Muscle of leg (tissue), 11 donors: Measurements from ENCODE around the gene GCLC. TPM values are rescaled to one million over a fixed set of nuclear protein-coding genes. Genes with fewer than 3 reads are reported as not detected.
A peak's percentile ranks its signal among the peaks of the same experiment; 100 is the strongest.

Experiments used
- DNase-seq: peaks from one replicate; pipeline ENCODE4 v3.0.0; 2013
- H3K27ac ChIP-seq: one replicate; pipeline ENCODE4 v1.5.1; 2013; ENCODE audit warnings: mild to moderate bottlenecking, low read length, control low read depth
- H3K27me3 ChIP-seq: one replicate; pipeline ENCODE4 v1.6.1; 2013; ENCODE audit warnings: low read length; ENCODE audit not compliant: control insufficient read depth, insufficient read depth
- H3K36me3 ChIP-seq: one replicate; pipeline ENCODE4 v1.6.1; 2013; ENCODE audit warnings: low read length; ENCODE audit not compliant: control insufficient read depth, insufficient read depth
- H3K4me1 ChIP-seq: one replicate; pipeline ENCODE4 v1.6.1; 2013; ENCODE audit warnings: low read length; ENCODE audit not compliant: control insufficient read depth, insufficient read depth
- H3K4me3 ChIP-seq: one replicate; pipeline ENCODE4 v1.5.1; 2013; ENCODE audit warnings: low read length, control low read depth
- H3K9me3 ChIP-seq: replicated peaks from 2 replicates; pipeline ENCODE4 v1.6.1; 2013; ENCODE audit warnings: low read depth, low read length; ENCODE audit not compliant: control insufficient read depth
- WGBS: methylation state at CpG from one replicate; pipeline ENCODE4 v1.1.5; 2013; ENCODE audit warnings: missing lambda C conversion rate; ENCODE audit not compliant: insufficient coverage; 5-methylcytosine and 5-hydroxymethylcytosine counted together
- polyA plus RNA-seq, 8 donors: library from polyadenylated mRNA; unstranded; fragments of 120-200 nt; gene quantifications; one replicate each; pipeline versions ENCODE4 v1.2.1 to v1.2.3, GENCODE V29; 2013; ENCODE audit warnings: inconsistent platforms in 1 of 8, low replicate concordance in 1 of 8; ENCODE audit not compliant: insufficient read length in 8 of 8, insufficient read depth in 1 of 8
- total RNA-seq: library from RNA; stranded (reverse); fragments of 120-200 nt; gene quantifications from one replicate; pipeline ENCODE4 v1.2.4, GENCODE V29; 2013

Gene GCLC
- total and polyA plus RNA-seq, 9 donors: 6.8 to 9.5 (median 7.4) TPM

GRCh38 chr6:53513519-53513966 lies 31.4 kb downstream of the GCLC start:
- Histone ChIP-seq H3K36me3 (peaks cover 2% of the 10 kb centered on the region), H3K4me1 (no peaks in the 10 kb centered on the region), H3K4me3 (no peak overlapping the region), H3K27ac (no peak overlapping the region), H3K27me3 (no peaks in the 10 kb centered on the region), H3K9me3 (no peaks in the 10 kb centered on the region)
- DNase-seq: peak; percentile 34
- no CpG with 5 or more reads among the region's 2 CpGs for WGBS

- peaks cover 2% of the 10 kb centered on the region for H3K36me3 ChIP-seq
- no peak for DNase-seq
- WGBS: 80% methylated on average over 1 of the region's 4 CpGs
Measured at GRCh38 chr6:53513056-53513455, 31.8 kb downstream of the GCLC start.

GRCh38 chr6:53512626-53513025 lies 32.3 kb downstream of the GCLC start:
- no peaks in the 10 kb centered on the region for H3K27me3 ChIP-seq
- H3K9me3 ChIP-seq: no peaks in the 10 kb centered on the region
- DNase-seq: no peak
- no CpG with 5 or more reads among the region's 4 CpGs for WGBS
- H3K36me3 ChIP-seq: peaks cover 2% of the 10 kb centered on the region
- H3K27ac ChIP-seq: no peak overlapping the region
- no peaks in the 10 kb centered on the region for H3K4me1 ChIP-seq
- H3K4me3 ChIP-seq: no peak overlapping the region

More at GRCh38 chr6:53513056-53513455, 31.8 kb downstream of the GCLC start:
- Histone ChIP-seq H3K4me3 (no peak overlapping the region), H3K4me1 (no peaks in the 10 kb centered on the region), H3K27ac (no peak overlapping the region), H3K9me3 (no peaks in the 10 kb centered on the region), H3K27me3 (no peaks in the 10 kb centered on the region)

GRCh38 chr6:53510746-53511145 lies 34.2 kb downstream of the GCLC start:
- DNase-seq: no peak
- Histone ChIP-seq H3K4me1 (no peaks in the 10 kb centered on the region), H3K36me3 (peaks cover 6% of the 10 kb centered on the region), H3K27me3 (no peaks in the 10 kb centered on the region), H3K27ac (no peak overlapping the region), H3K9me3 (no peaks in the 10 kb centered on the region), H3K4me3 (no peak overlapping the region)
- 100% methylated on average over 1 of the region's 3 CpGs for WGBS

GRCh38 chr6:53506872-53507271 lies 38.0 kb downstream of the GCLC start:
- no peak overlapping the region for H3K4me3 ChIP-seq
- no peak for DNase-seq
- no peaks in the 10 kb centered on the region for H3K27me3 ChIP-seq
- WGBS: 63% methylated on average over 1 of the region's 5 CpGs
- H3K36me3 ChIP-seq: peaks cover 13% of the 10 kb centered on the region
- H3K4me1 ChIP-seq: no peaks in the 10 kb centered on the region
- no peaks in the 10 kb centered on the region for H3K9me3 ChIP-seq
- no peak overlapping the region for H3K27ac ChIP-seq

- Histone ChIP-seq H3K36me3 (peaks cover 16% of the 10 kb centered on the region), H3K27me3 (no peaks in the 10 kb centered on the region), H3K4me3 (no peak overlapping the region), H3K9me3 (no peaks in the 10 kb centered on the region), H3K4me1 (no peaks in the 10 kb centered on the region), H3K27ac (no peak overlapping the region)
- DNase-seq: no peak
- 100% methylated on average over 2 of the region's 3 CpGs for WGBS
Measured at GRCh38 chr6:53504512-53504911, 40.4 kb downstream of the GCLC start.

GRCh38 chr6:53503060-53503459 lies 41.8 kb downstream of the GCLC start:
- Histone ChIP-seq H3K27me3 (no peaks in the 10 kb centered on the region), H3K4me1 (no peaks in the 10 kb centered on the region), H3K36me3 (peaks cover 19% of the 10 kb centered on the region), H3K9me3 (no peaks in the 10 kb centered on the region), H3K27ac (no peak overlapping the region), H3K4me3 (no peak overlapping the region)
- DNase-seq: no peak
- no CpG with 5 or more reads among the region's 5 CpGs for WGBS

GRCh38 chr6:53501432-53501831 lies 43.5 kb downstream of the GCLC start:
- Histone ChIP-seq H3K4me1 (no peaks in the 10 kb centered on the region), H3K4me3 (no peak overlapping the region), H3K27me3 (no peaks in the 10 kb centered on the region), H3K36me3 (peaks cover 19% of the 10 kb centered on the region), H3K27ac (no peak overlapping the region), H3K9me3 (no peaks in the 10 kb centered on the region)
- no CpG with 5 or more reads among the region's 3 CpGs for WGBS
- DNase-seq: no peak

- H3K27me3 ChIP-seq: no peaks in the 10 kb centered on the region
- WGBS: no CpG with 5 or more reads among the region's 4 CpGs
- peaks cover 16% of the 10 kb centered on the region for H3K36me3 ChIP-seq
- H3K4me3 ChIP-seq: no peak overlapping the region
- DNase-seq: no peak
- no peaks in the 10 kb centered on the region for H3K9me3 ChIP-seq
- no peak overlapping the region for H3K27ac ChIP-seq
- no peaks in the 10 kb centered on the region for H3K4me1 ChIP-seq
Measured at GRCh38 chr6:53500095-53500494, 44.8 kb downstream of the GCLC start.

- no peak for DNase-seq
- no peaks in the 10 kb centered on the region for H3K9me3 ChIP-seq
- 80% methylated on average over 1 of the region's 3 CpGs for WGBS
- no peak overlapping the region for H3K4me3 ChIP-seq
- H3K4me1 ChIP-seq: no peaks in the 10 kb centered on the region
- peaks cover 10% of the 10 kb centered on the region for H3K36me3 ChIP-seq
- no peaks in the 10 kb centered on the region for H3K27me3 ChIP-seq
- H3K27ac ChIP-seq: no peak overlapping the region
Measured at GRCh38 chr6:53499094-53499493, 45.8 kb downstream of the GCLC start.

- H3K27ac ChIP-seq: no peak overlapping the region
- no CpG with 5 or more reads among the region's 6 CpGs for WGBS
- H3K36me3 ChIP-seq: peaks cover 9% of the 10 kb centered on the region
Measured at GRCh38 chr6:53498649-53499048, 46.3 kb downstream of the GCLC start.

More at GRCh38 chr6:53498649-53499048, 46.3 kb downstream of the GCLC start:
- H3K9me3 ChIP-seq: no peaks in the 10 kb centered on the region
- H3K4me1 ChIP-seq: no peaks in the 10 kb centered on the region
- no peak for DNase-seq
- H3K4me3 ChIP-seq: no peak overlapping the region
- H3K27me3 ChIP-seq: no peaks in the 10 kb centered on the region
